Measurements from ENCODE around the gene TMEM187. TPM values are rescaled to one million over a fixed set of nuclear protein-coding genes. Genes with fewer than 3 reads are reported as not detected.

TMEM187 gene, protein sequence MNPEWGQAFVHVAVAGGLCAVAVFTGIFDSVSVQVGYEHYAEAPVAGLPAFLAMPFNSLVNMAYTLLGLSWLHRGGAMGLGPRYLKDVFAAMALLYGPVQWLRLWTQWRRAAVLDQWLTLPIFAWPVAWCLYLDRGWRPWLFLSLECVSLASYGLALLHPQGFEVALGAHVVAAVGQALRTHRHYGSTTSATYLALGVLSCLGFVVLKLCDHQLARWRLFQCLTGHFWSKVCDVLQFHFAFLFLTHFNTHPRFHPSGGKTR
- 12.3 to 20.3 TPM (median 18.3 TPM) in 3 replicates for total RNA-seq
- long read RNA-seq, transcript TMEM187-201 (2 exons, 1,880 nt): major isoform, 32 of 42 reads
- long read RNA-seq, partial matches to known transcripts: 0 of 42 reads
- long read RNA-seq, other reads (novel, unspliced or antisense): 9 of 42 reads

DNA sequence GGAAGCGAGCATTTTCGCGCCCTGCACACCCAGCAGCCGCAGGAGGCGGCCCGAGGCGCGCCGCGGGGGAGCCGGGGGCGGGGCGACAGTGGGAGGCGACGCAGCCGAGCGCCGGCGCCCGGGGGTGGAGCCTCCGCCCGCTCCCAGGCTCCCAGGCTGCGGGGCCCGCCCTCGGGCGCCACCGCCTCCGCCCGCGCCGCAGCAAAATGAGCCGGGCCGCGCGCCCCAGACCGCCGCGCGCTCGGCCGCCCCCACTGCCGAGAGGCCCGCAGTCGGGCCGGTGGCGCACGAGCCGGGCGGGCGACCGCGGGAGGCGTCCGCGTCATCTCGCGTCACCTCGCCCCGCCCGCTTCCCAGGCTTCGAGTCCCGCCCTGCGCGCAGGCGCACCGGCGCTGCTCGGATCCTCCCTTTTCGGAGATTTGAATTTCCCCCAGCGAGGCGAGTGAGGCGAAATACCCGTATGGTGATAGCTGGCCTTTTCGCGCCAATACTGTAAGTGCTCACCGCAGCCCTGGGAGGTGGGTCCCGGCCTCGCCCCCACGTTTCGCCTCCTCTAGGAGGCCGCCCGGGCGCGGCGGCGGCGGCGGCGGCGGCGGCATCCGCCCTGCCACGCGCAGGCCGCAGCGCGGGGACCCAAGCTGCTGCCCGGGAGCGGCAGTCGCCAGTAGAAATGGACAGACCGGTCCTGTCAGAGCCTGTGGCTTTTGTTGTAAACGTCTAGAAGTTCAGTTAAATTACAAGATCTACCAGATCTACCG is at the start of gene TMEM187:
Gene TMEM187 (plus strand): TSS at position 387 of the 759 bp plus-strand sequence. CDS start 9,309 bp downstream, outside the sequence.
- Mint-ChIP-seq H3K27ac (ENCODE audit: unreplicated experiment) (peak within 1 kb of the TSS; percentile 100), H3K4me3 (ENCODE audit: unreplicated experiment) (peak within 1 kb of the TSS; percentile 100), H3K27me3 (ENCODE audit: low read depth) (no peaks in the 10 kb centered on the region), H3K4me1 (ENCODE audit: low read depth) (peaks cover 44% of the 10 kb centered on the region), H3K9me3 (ENCODE audit: low read depth) (no peaks in the 10 kb centered on the region), H3K36me3 (ENCODE audit: low read depth) (no peaks in the 10 kb centered on the region)
- TF ChIP-seq, protein P1, sequence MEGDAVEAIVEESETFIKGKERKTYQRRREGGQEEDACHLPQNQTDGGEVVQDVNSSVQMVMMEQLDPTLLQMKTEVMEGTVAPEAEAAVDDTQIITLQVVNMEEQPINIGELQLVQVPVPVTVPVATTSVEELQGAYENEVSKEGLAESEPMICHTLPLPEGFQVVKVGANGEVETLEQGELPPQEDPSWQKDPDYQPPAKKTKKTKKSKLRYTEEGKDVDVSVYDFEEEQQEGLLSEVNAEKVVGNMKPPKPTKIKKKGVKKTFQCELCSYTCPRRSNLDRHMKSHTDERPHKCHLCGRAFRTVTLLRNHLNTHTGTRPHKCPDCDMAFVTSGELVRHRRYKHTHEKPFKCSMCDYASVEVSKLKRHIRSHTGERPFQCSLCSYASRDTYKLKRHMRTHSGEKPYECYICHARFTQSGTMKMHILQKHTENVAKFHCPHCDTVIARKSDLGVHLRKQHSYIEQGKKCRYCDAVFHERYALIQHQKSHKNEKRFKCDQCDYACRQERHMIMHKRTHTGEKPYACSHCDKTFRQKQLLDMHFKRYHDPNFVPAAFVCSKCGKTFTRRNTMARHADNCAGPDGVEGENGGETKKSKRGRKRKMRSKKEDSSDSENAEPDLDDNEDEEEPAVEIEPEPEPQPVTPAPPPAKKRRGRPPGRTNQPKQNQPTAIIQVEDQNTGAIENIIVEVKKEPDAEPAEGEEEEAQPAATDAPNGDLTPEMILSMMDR (IDR thresholded peaks at IDR 0.05): peak; percentile 21
- DNase-seq (ENCODE audit: low spot score): peak; percentile 97

DNA sequence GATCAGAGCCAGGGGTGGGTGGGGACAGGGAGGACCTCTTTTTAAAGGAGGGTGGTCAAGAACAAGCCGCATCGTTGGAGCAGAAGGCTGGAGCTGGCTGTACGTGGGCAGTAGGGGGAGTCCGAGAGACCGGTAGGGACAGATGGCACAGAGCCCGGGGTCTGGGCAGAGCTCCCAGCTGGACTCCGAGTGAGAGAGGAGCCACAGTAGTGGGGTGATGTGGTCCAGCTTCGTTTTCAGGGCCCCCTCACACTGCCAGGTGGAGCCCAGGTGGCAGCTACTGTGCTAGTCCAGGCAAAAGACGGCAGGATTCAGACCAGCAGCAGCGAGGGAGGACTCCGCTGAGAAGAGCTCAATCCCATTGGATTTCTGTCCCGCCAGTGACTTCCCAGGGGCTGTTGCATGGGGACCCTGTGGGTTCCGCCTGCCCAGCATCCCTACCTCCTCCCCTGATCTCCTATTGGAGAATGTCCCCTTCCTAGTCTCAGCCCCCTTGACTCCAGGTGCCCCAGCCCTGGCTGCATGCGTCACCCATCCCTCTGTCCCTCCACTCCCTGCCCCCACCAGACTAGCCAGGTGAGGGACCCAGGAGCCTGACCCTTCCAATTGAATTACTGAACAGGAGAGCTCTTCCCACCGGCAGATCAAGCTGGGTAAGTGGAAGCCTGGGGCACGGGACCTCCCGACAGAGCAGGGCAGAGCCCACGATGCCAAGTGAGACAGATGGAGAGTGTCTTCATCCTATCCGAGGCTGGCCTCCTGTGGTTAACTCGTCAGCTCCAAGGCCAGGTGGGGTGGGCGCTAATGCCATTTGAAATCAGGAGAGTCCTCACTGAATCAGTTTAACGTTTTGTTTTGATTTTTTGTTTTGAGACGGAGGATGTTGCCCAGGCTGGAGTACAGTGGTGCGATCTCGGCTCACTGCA is 49.4 kb upstream of the TMEM187 start:
- DNase-seq (ENCODE audit: low spot score): peak; percentile 88
- no peak overlapping the region for H3K27ac Mint-ChIP-seq (ENCODE audit: unreplicated experiment)
- peaks cover 15% of the 10 kb centered on the region for H3K4me1 Mint-ChIP-seq (ENCODE audit: low read depth)
- no peaks in the 10 kb centered on the region for H3K9me3 Mint-ChIP-seq (ENCODE audit: low read depth)
- TF ChIP-seq, protein P1 (IDR thresholded peaks at IDR 0.05): peak; percentile 69
- no peaks in the 10 kb centered on the region for H3K36me3 Mint-ChIP-seq (ENCODE audit: low read depth)
- H3K27me3 Mint-ChIP-seq (ENCODE audit: low read depth): no peaks in the 10 kb centered on the region
- H3K4me3 Mint-ChIP-seq (ENCODE audit: unreplicated experiment): no peak overlapping the region

DNA sequence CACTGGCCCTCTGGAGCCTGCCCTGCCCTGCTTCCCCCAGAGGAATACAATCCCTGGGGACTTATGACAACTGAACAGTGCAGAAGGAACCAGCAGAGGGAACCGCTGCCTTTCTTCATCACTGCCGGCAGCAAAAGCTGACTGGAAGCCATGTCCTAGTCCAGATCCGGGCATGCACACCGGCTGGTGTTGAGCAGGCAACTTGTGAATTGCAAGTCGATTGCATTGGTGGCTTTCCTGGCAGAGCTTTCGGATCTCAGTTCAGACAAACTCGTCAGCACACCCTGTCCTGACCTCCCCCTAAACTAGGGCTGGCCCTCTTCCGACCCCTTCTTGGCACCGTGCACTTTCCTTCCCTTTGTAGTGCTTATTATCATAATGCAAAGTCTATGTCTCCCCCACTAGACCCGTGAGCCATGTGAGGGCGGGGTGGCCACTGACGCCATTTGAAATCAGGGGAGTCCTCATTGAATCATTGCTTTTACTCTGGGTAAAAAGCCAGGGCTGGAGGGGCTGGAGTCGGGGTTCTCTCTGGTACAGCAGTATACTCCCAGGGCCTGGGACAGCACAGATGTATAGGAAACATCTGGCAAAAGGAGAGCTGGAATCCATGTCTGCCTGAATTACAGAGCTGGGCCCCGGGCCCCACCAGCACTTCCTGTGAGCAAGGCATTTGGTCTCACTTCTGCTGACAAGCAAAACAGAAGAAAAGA is 48.2 kb upstream of the TMEM187 start:
- Mint-ChIP-seq H3K9me3 (ENCODE audit: low read depth) (no peaks in the 10 kb centered on the region), H3K36me3 (ENCODE audit: low read depth) (no peaks in the 10 kb centered on the region), H3K4me1 (ENCODE audit: low read depth) (peaks cover 23% of the 10 kb centered on the region), H3K27ac (ENCODE audit: unreplicated experiment) (no peak overlapping the region), H3K27me3 (ENCODE audit: low read depth) (no peaks in the 10 kb centered on the region), H3K4me3 (ENCODE audit: unreplicated experiment) (no peak overlapping the region)
- no peak for DNase-seq (ENCODE audit: low spot score)
- TF ChIP-seq, protein P1 (IDR thresholded peaks at IDR 0.05): peak; percentile 44

DNA sequence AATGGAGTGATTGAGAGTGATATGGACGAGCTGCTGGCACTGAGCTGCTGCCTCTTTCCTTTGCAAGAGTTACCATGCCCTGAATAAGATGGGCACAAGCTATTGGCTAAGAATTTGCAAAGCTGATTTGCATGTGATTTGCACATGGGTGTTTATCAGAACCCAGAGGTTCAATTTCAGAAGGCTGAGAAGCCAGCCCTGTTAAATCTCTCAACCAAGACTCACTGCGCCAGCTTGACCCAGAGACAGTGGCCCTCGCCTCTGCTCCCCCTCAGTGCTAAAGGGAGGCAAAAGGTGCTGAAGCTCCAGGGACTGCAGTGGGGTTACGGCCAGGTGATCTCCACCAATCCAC is 47.2 kb upstream of the TMEM187 start:
- DNase-seq (ENCODE audit: low spot score): no peak
- Mint-ChIP-seq H3K9me3 (ENCODE audit: low read depth) (no peaks in the 10 kb centered on the region), H3K27ac (ENCODE audit: unreplicated experiment) (no peak overlapping the region), H3K27me3 (ENCODE audit: low read depth) (no peaks in the 10 kb centered on the region), H3K36me3 (ENCODE audit: low read depth) (no peaks in the 10 kb centered on the region), H3K4me3 (ENCODE audit: unreplicated experiment) (no peak overlapping the region), H3K4me1 (ENCODE audit: low read depth) (peaks cover 24% of the 10 kb centered on the region)
- TF ChIP-seq, protein P1 (IDR thresholded peaks at IDR 0.05): no peak

Data from chondrocyte (in vitro differentiated cells).